Liver (tissue), 9 donors: ENCODE data around the gene FBXO21. TPM values are rescaled to one million over a fixed set of nuclear protein-coding genes. Genes with fewer than 3 reads are reported as not detected.

ENCODE experiments used
- DNase-seq: peaks from one replicate; pipeline ENCODE4 v3.0.0-alpha.2; 2017; ENCODE audit warnings: low spot score
- H3K27ac ChIP-seq, 2 donors: one replicate each; pipeline ENCODE4 v1.7.0; 2013; ENCODE audit warnings: inconsistent platforms in 2 of 2, low read length in 2 of 2, control low read depth in 1 of 2, low read depth in 1 of 2, mild to moderate bottlenecking in 1 of 2
- H3K27me3 ChIP-seq, 4 donors: one replicate each; pipeline versions ENCODE4 v1.6.1 to v1.7.0; 2013; ENCODE audit warnings: low read length in 3 of 4, inconsistent platforms in 1 of 4, mild to moderate bottlenecking in 1 of 4, moderate library complexity in 1 of 4; ENCODE audit not compliant: control insufficient read depth in 4 of 4, insufficient read depth in 4 of 4
- H3K36me3 ChIP-seq, 4 donors: one replicate each; pipeline versions ENCODE4 v1.6.1 to v1.7.0; 2013; ENCODE audit warnings: low read length in 3 of 4, mild to moderate bottlenecking in 3 of 4, low read depth in 1 of 4, moderate library complexity in 1 of 4; ENCODE audit not compliant: control insufficient read depth in 4 of 4, insufficient read depth in 3 of 4
- H3K4me1 ChIP-seq, 4 donors: one replicate each; pipeline versions ENCODE4 v1.6.1 to v1.7.0; 2013; ENCODE audit warnings: low read length in 3 of 4, mild to moderate bottlenecking in 3 of 4, moderate library complexity in 1 of 4; ENCODE audit not compliant: control insufficient read depth in 4 of 4, insufficient read depth in 4 of 4
- H3K4me3 ChIP-seq, 3 donors: one replicate each; pipeline versions ENCODE4 v1.6.1 to v1.7.0; 2013; ENCODE audit warnings: low read length in 3 of 3, control low read depth in 1 of 3, low read depth in 1 of 3, mild to moderate bottlenecking in 1 of 3
- H3K9ac ChIP-seq, 2 donors: one replicate each; pipeline ENCODE4 v1.7.0; 2013; ENCODE audit warnings: low read length in 2 of 2, mild to moderate bottlenecking in 2 of 2, moderate library complexity in 2 of 2, control low read depth in 1 of 2, low read depth in 1 of 2
- H3K9me3 ChIP-seq, 4 donors: one replicate each; pipeline versions ENCODE4 v1.6.1 to v1.7.0; 2013; ENCODE audit warnings: low read length in 3 of 4; ENCODE audit not compliant: control insufficient read depth in 4 of 4
- ATF3 ChIP-seq: IDR thresholded peaks from 2 replicates; pipeline ENCODE4 v1.6.1; 2016; ENCODE audit warnings: antibody characterized with exemption
- CTCF ChIP-seq: fragments of 150-350 bp; IDR thresholded peaks from 2 replicates; pipeline ENCODE4 v1.5.1; 2017; ENCODE audit warnings: improper control_type of control experiment, low read depth, low read length; ENCODE audit not compliant: missing input control
- EGR1 ChIP-seq, 2 donors: IDR thresholded peaks; 2 replicates each; pipeline ENCODE4 v1.6.1; 2016 to 2018; ENCODE audit warnings: antibody characterized with exemption in 2 of 2, low read depth in 2 of 2
- FOXA1 ChIP-seq: IDR thresholded peaks from 2 replicates; pipeline ENCODE4 v1.6.1; 2016; ENCODE audit warnings: antibody characterized with exemption
- FOXA2 ChIP-seq: IDR thresholded peaks from 2 replicates; pipeline ENCODE4 v1.6.1; 2016; ENCODE audit warnings: antibody characterized with exemption
- GABPA ChIP-seq, 2 donors: IDR thresholded peaks in 1 of 2; conservative IDR thresholded peaks in 1 of 2; 2 replicates each; pipeline ENCODE4 v1.6.1; 2016; ENCODE audit warnings: antibody characterized with exemption in 2 of 2, mild to moderate bottlenecking in 1 of 2, moderate library complexity in 1 of 2
- HNF4A ChIP-seq, 2 donors: conservative IDR thresholded peaks; 2 replicates each; pipeline ENCODE4 v1.6.1; 2016; ENCODE audit warnings: antibody characterized with exemption in 2 of 2, mild to moderate bottlenecking in 2 of 2
- HNF4G ChIP-seq: IDR thresholded peaks from 2 replicates; pipeline ENCODE4 v1.6.1; 2016; ENCODE audit warnings: antibody characterized with exemption
- JUND ChIP-seq, 2 donors: IDR thresholded peaks; 2 replicates each; pipeline ENCODE4 v1.6.1; 2016; ENCODE audit warnings: antibody characterized with exemption in 2 of 2
- MAX ChIP-seq: IDR thresholded peaks from 2 replicates; pipeline ENCODE4 v1.6.1; 2016; ENCODE audit warnings: antibody characterized with exemption
- NR2F2 ChIP-seq: IDR thresholded peaks from 2 replicates; pipeline ENCODE4 v1.6.1; 2016; ENCODE audit warnings: antibody characterized with exemption
- RAD21 ChIP-seq, 2 donors: IDR thresholded peaks; 2 replicates each; pipeline ENCODE4 v1.6.1; 2016; ENCODE audit warnings: antibody characterized with exemption in 2 of 2, mild to moderate bottlenecking in 2 of 2
- REST ChIP-seq: IDR thresholded peaks from 2 replicates; pipeline ENCODE4 v1.6.1; 2016; ENCODE audit warnings: antibody characterized with exemption, mild to moderate bottlenecking
- RXRA ChIP-seq, 2 donors: IDR thresholded peaks; 2 replicates each; pipeline ENCODE4 v1.6.1; 2017 to 2018; ENCODE audit warnings: antibody characterized with exemption in 2 of 2, mild to moderate bottlenecking in 1 of 2
- SP1 ChIP-seq: IDR thresholded peaks from 2 replicates; pipeline ENCODE4 v1.6.1; 2018; ENCODE audit warnings: antibody characterized with exemption, mild to moderate bottlenecking
- TAF1 ChIP-seq: conservative IDR thresholded peaks from 2 replicates; pipeline ENCODE4 v1.6.1; 2016; ENCODE audit warnings: antibody characterized with exemption, mild to moderate bottlenecking
- YY1 ChIP-seq: IDR thresholded peaks from 2 replicates; pipeline ENCODE4 v1.6.1; 2016; ENCODE audit warnings: antibody characterized with exemption, mild to moderate bottlenecking
- ZBTB33 ChIP-seq: IDR thresholded peaks from 2 replicates; pipeline ENCODE4 v1.6.1; 2016; ENCODE audit warnings: antibody characterized with exemption
- WGBS: extraction: QIAGEN DNeasy Blood & Tissue Kit; methylation state at CpG from one replicate; pipeline ENCODE4 v1.1.7; 2013; 5-methylcytosine and 5-hydroxymethylcytosine counted together
- polyA plus RNA-seq, 2 donors: library from polyadenylated mRNA; stranded (reverse) in 1 of 2; unstranded in 1 of 2; fragments of 200-250 nt in 1 of 2; fragments of >200 nt in 1 of 2; fragmentation: Nextera tagmentation in 1 of 2; extraction: Ambion mirVana in 1 of 2; gene quantifications; one replicate each; pipeline versions ENCODE4 v1.2.1 to v1.2.3, GENCODE V29; 2013 to 2015
- total RNA-seq, 2 donors: library from RNA; depleted of rRNA; stranded (reverse); fragments of >200 nt; gene quantifications; one replicate each; pipeline ENCODE4 v1.2.3, GENCODE V29; 2014
- donor health status: healthy.
- donor health status: healthy.
- donor health status: healthy.
- donor health status: healthy.
- donor health status: healthy.

The FBXO21 gene
- total and polyA plus RNA-seq, 4 donors = 12.9 to 54.4 (median 21.1) TPM

- no peak for DNase-seq
- Histone ChIP-seq H3K36me3 (peaks cover 5 to 32% (median 25%) of the 10 kb centered on the region in 4 donors), H3K4me1 (peaks cover 6 to 26% (median 14%) of the 10 kb centered on the region in 4 donors), H3K9me3 (no peaks in the 10 kb centered on the region), H3K27me3 (no peaks in the 10 kb centered on the region), H3K9ac (no peak overlapping the region), H3K4me3 (no peak overlapping the region), H3K27ac (no peak overlapping the region)
- 97% methylated on average over 15 of the region's 15 CpGs for WGBS
- TF ChIP-seq MAX (no peak), FOXA2 (no peak), ZBTB33 (no peak), HNF4G (no peak), CTCF (no peak), ATF3 (no peak), HNF4A (conservative IDR thresholded peaks at IDR 0.05) (no peak), RAD21 (IDR thresholded peaks at IDR 0.05) (no peak), NR2F2 (no peak), TAF1 (no peak), EGR1 (IDR thresholded peaks at IDR 0.05; ENCODE audit: low read depth in 2 of 2) (no peak), FOXA1 (no peak), JUND (IDR thresholded peaks at IDR 0.05) (no peak), SP1 (no peak), YY1 (no peak), REST (no peak), GABPA (IDR thresholded peaks at IDR 0.05 in 1 of 2, conservative IDR thresholded peaks at IDR 0.05 in 1 of 2) (no peak), RXRA (IDR thresholded peaks at IDR 0.05) (no peak)
Measured at GRCh38 chr12:117144599-117144998, 45.7 kb downstream of the FBXO21 start.
